ENCODE results near the gene PIM1. TPM values are rescaled to one million over a fixed set of nuclear protein-coding genes. Genes with fewer than 3 reads are reported as not detected.

The PIM1 gene
- total and polyA plus RNA-seq, 9 of the 15 experiments (the other 6 are each of a cell fraction or from before 2014, with no cell fraction given) = 19.0 to 789 (median 212) TPM

DNA sequence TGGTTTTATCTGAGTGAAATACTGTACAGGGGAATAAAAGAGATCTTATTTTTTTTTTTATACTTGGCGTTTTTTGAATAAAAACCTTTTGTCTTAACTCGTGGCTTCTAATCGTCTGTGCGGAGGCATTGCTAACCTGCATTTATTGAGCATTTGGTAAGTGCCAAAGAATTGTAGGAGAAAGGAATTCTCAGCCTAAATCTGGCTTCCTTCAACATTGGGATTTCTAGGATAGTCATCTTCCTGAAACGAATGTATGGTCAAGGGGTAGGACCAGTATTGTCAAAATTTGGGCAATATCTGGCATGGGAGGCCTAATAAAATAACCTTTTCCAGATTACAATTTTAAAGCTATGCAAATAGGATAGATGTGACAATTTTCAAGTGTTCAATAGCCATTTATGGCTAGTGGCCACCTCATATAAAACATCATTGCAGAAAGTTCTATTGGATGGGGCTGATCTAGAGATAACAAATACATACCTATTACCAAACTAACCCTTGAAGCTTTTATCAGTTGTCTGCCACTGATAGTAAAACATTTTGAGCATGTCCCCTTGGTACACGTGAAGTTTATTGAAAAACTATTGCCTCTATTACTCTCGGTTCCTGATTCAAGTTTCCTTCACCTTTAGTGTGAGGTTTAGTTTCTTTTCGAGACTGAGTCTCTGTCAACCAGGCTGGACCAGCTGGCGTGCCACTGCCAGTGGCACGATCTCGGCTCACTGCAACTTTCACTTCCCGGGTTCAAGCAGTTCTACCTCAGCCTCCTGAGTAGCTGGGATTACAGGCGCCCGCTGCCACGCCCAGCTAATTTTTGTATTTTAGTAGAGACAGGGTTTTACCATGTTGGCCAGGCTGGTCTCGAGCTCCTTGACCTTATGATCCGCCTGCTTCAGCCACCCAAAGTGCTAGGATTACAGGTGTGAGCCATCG lies 5.6 kb downstream of the PIM1 start (continued):
- TF ChIP-seq MGA (IDR thresholded peaks at IDR 0.05) (no peak), MAFG (tag; conservative IDR thresholded peaks at IDR 0.05) (no peak), STAG1 (CRISPR knock-in tag; IDR thresholded peaks at IDR 0.05; ENCODE audit: borderline replicate concordance) (no peak), MTA1 (IDR thresholded peaks at IDR 0.05; ENCODE audit: borderline replicate concordance) (peak; percentile 30; the same call in 1 of the 2 replicates), CBFA2T2 (conservative IDR thresholded peaks at IDR 0.05) (no peak), CREM (IDR thresholded peaks at IDR 0.05; ENCODE audit: low read depth) (no peak), CHD1 (IDR thresholded peaks at IDR 0.05; ENCODE audit: low read length) (peak; percentile 55), CXXC5 (CRISPR knock-in tag; IDR thresholded peaks at IDR 0.05) (no peak; the same call in 1 of the 2 replicates), KLF1 (tag; IDR thresholded peaks at IDR 0.05) (no peak), DNMT1 (IDR thresholded peaks at IDR 0.05) (no peak), L3MBTL2 (IDR thresholded peaks at IDR 0.05) (no peak), HMG20B (CRISPR knock-in tag; IDR thresholded peaks at IDR 0.05) (peak; percentile 95), ZFPM2 (CRISPR knock-in tag; IDR thresholded peaks at IDR 0.05) (no peak; the same call in 1 of the 2 replicates), ZNF124 (CRISPR knock-in tag; IDR thresholded peaks at IDR 0.05) (no peak), STAT5B (CRISPR knock-in tag; IDR thresholded peaks at IDR 0.05) (no peak)
- TF ChIP-seq, protein P1, sequence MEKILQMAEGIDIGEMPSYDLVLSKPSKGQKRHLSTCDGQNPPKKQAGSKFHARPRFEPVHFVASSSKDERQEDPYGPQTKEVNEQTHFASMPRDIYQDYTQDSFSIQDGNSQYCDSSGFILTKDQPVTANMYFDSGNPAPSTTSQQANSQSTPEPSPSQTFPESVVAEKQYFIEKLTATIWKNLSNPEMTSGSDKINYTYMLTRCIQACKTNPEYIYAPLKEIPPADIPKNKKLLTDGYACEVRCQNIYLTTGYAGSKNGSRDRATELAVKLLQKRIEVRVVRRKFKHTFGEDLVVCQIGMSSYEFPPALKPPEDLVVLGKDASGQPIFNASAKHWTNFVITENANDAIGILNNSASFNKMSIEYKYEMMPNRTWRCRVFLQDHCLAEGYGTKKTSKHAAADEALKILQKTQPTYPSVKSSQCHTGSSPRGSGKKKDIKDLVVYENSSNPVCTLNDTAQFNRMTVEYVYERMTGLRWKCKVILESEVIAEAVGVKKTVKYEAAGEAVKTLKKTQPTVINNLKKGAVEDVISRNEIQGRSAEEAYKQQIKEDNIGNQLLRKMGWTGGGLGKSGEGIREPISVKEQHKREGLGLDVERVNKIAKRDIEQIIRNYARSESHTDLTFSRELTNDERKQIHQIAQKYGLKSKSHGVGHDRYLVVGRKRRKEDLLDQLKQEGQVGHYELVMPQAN (IDR thresholded peaks at IDR 0.05; ENCODE audit: borderline replicate concordance) = no peak
